K562 treated with DMSO at 1 percent for 24 hours (cell line): ENCODE data around the gene CLCA1. TPM values are rescaled to one million over a fixed set of nuclear protein-coding genes. Genes with fewer than 3 reads are reported as not detected.

Experiments used
- total RNA-seq: library from RNA; unstranded; fragments of 300-600 nt; gene quantifications from 2 replicates; pipeline ENCODE4 v1.2.3, GENCODE V29; 2022; ENCODE audit warnings: low read depth; ENCODE audit not compliant: insufficient read depth

CLCA1 gene
- total RNA-seq, result 0.89 and 1.5 TPM in 2 replicates

GRCh38 chr1:86468501-86468977, at the start of gene CLCA1:
CLCA1 (plus strand) TSS chr1:86468927; CDS start chr1:86468972, 45 bp downstream.

GRCh38 chr1:86423873-86424272, 44.9 kb upstream of the CLCA1 start, which contains the start of gene CLCA2:
CLCA2 (plus strand) TSS chr1:86424171; CDS start chr1:86424248, 77 bp downstream.

GRCh38 chr1:86546787-86547221, 78.1 kb downstream of the CLCA1 start, which contains the start of gene CLCA4:
CLCA4 (plus strand) TSS chr1:86547078; CDS start chr1:86547120, 42 bp downstream.

Other genes starting within 250 kb of the CLCA1 start
- 1.7 and 5.5 TPM in 2 replicates for gene ODF2L, start 72.6 kb upstream of the CLCA1 start, total RNA-seq
- not detected in 2 replicates for gene CLCA2, start 44.8 kb upstream of the CLCA1 start, total RNA-seq
- gene CLCA4, start 78.2 kb downstream of the CLCA1 start, total RNA-seq, result not detected in 2 replicates
- 13.4 and 16.4 TPM in 2 replicates for gene SH3GLB1, start 235.6 kb downstream of the CLCA1 start, total RNA-seq